Neural cell (in vitro differentiated cells): Measurements from ENCODE around the gene BORCS5. TPM values are rescaled to one million over a fixed set of nuclear protein-coding genes. Genes with fewer than 3 reads are reported as not detected.

Source experiments
- H2AFZ ChIP-seq: fragments of 200-600, 300-800 bp; sonication (generic), shearing (Covaris generic); 2 replicates; pipeline ENCODE4 v1.6.0; 2014; ENCODE audit warnings: low read depth, mild to moderate bottlenecking, antibody characterized with exemption, low read length, moderate library complexity
- H3F3A ChIP-seq: fragments of 200-600 bp; shearing (Covaris generic); 2 replicates; pipeline ENCODE4 v1.6.1; 2016; ENCODE audit warnings: mild to moderate bottlenecking, moderate library complexity, mixed read lengths, antibody characterized with exemption, low read length; ENCODE audit not compliant: insufficient read depth, poor library complexity, severe bottlenecking
- H3K27ac ChIP-seq: fragments of 200-600, 300-800 bp; sonication (generic), shearing (Covaris generic); 2 replicates; pipeline ENCODE4 v1.5.1; 2014; ENCODE audit warnings: mild to moderate bottlenecking, low read length, moderate library complexity
- H3K27me3 ChIP-seq: fragments of 300-800, 200-600 bp; sonication (generic), shearing (Covaris generic); 2 replicates; pipeline ENCODE4 v1.6.0; 2014; ENCODE audit warnings: mild to moderate bottlenecking, low read depth, low read length, moderate library complexity; ENCODE audit not compliant: insufficient read depth
- H3K36me3 ChIP-seq: fragments of 300-800, 200-600 bp; sonication (generic), shearing (Covaris generic); 2 replicates; pipeline ENCODE4 v1.5.1; 2014; ENCODE audit warnings: mild to moderate bottlenecking, antibody characterized with exemption, low read length, moderate library complexity; ENCODE audit not compliant: insufficient read depth
- H3K4me2 ChIP-seq: fragments of 300-800, 200-600 bp; sonication (generic), shearing (Covaris generic); 2 replicates; pipeline ENCODE4 v1.6.0; 2014; ENCODE audit warnings: mild to moderate bottlenecking, low read length
- H3K4me3 ChIP-seq: fragments of 300-800, 200-600 bp; sonication (generic), shearing (Covaris generic); 2 replicates; pipeline ENCODE4 v1.5.1; 2014; ENCODE audit warnings: mild to moderate bottlenecking, low read length, moderate library complexity
- H3K79me2 ChIP-seq: fragments of 200-600 bp; shearing (Covaris generic); replicated peaks from 2 replicates; pipeline ENCODE4 v1.6.0; 2014; ENCODE audit warnings: mild to moderate bottlenecking, low read length, moderate library complexity; ENCODE audit not compliant: insufficient read depth
- H3K9ac ChIP-seq: fragments of 300-800, 200-600 bp; sonication (generic), shearing (Covaris generic); 2 replicates; pipeline ENCODE4 v1.6.1; 2016; ENCODE audit warnings: mild to moderate bottlenecking, low read length, mixed read lengths
- H3K9me2 ChIP-seq: fragments of 200-600 bp; shearing (Covaris generic); 2 replicates; pipeline ENCODE4 v1.6.1; 2016; ENCODE audit warnings: mild to moderate bottlenecking, low read length, mixed read lengths; ENCODE audit not compliant: insufficient read depth
- H3K9me3 ChIP-seq: fragments of 200-600, 300-800 bp; sonication (generic), shearing (Covaris generic); 2 replicates; pipeline ENCODE4 v1.6.1; 2016; ENCODE audit warnings: mild to moderate bottlenecking, mixed run types, low read length, moderate library complexity, mixed read lengths
- H4K20me1 ChIP-seq: fragments of 200-600 bp; shearing (Covaris generic); 2 replicates; pipeline ENCODE4 v1.6.1; 2016; ENCODE audit warnings: mild to moderate bottlenecking, mixed run types; ENCODE audit not compliant: insufficient read depth
- CTCF ChIP-seq: fragments of 450-650 bp; IDR thresholded peaks from 2 replicates; pipeline ENCODE4 v1.5.1; 2014; ENCODE audit warnings: antibody characterized with exemption, mild to moderate bottlenecking, moderate library complexity; ENCODE audit not compliant: poor library complexity, severe bottlenecking
- EP300 ChIP-seq: fragments of 450-650 bp; conservative IDR thresholded peaks from 2 replicates; pipeline ENCODE4 v1.6.1; 2014; ENCODE audit warnings: antibody characterized with exemption, mild to moderate bottlenecking, moderate library complexity; ENCODE audit not compliant: poor library complexity, severe bottlenecking
- EZH2 ChIP-seq: fragments of 200-600, 300-800 bp; shearing (Covaris generic), sonication (generic); IDR thresholded peaks from 2 replicates; pipeline ENCODE4 v1.6.1; 2014; ENCODE audit warnings: antibody characterized with exemption, low read length, borderline replicate concordance, mild to moderate bottlenecking; ENCODE audit not compliant: insufficient read depth, poor library complexity, severe bottlenecking
- MXI1 ChIP-seq: fragments of 450-650 bp; conservative IDR thresholded peaks from 2 replicates; pipeline ENCODE4 v1.6.1; 2014; ENCODE audit warnings: antibody characterized with exemption, mild to moderate bottlenecking; ENCODE audit not compliant: poor library complexity, severe bottlenecking
- POLR2AphosphoS5 ChIP-seq: IDR thresholded peaks from 2 replicates; pipeline ENCODE4 v1.6.1; 2012
- RAD21 ChIP-seq: fragments of 450-650 bp; conservative IDR thresholded peaks from 2 replicates; pipeline ENCODE4 v1.6.1; 2014; ENCODE audit warnings: antibody characterized with exemption, mild to moderate bottlenecking, moderate library complexity
- REST ChIP-seq: IDR thresholded peaks from 2 replicates; pipeline ENCODE4 v1.6.1; 2012; ENCODE audit warnings: borderline replicate concordance
- SMC3 ChIP-seq: fragments of 450-650 bp; conservative IDR thresholded peaks from 2 replicates; pipeline ENCODE4 v1.6.1; 2014; ENCODE audit warnings: antibody characterized with exemption, mild to moderate bottlenecking, moderate library complexity; ENCODE audit not compliant: poor library complexity
- TAF1 ChIP-seq: IDR thresholded peaks from 2 replicates; pipeline ENCODE4 v1.6.1; 2012; ENCODE audit warnings: low read depth
- polyA plus RNA-seq: library from polyadenylated mRNA; depleted of rRNA; stranded (reverse); fragments of >200 nt; gene quantifications from 2 replicates; pipeline ENCODE4 v1.2.3, GENCODE V29; 2014

The BORCS5 gene
- polyA plus RNA-seq, 1 donor from 2014 or later: 14.2 TPM

- Histone ChIP-seq H3K9me2 (no peaks in the 10 kb centered on the region), H3F3A (no peaks in the 10 kb centered on the region), H3K4me2 (no peak overlapping the region), H4K20me1 (no peaks in the 10 kb centered on the region), H3K9me3 (no peaks in the 10 kb centered on the region), H3K79me2 (no peaks in the 10 kb centered on the region), H2AFZ (no peak overlapping the region), H3K36me3 (no peaks in the 10 kb centered on the region), H3K27ac (no peak overlapping the region), H3K4me3 (no peak overlapping the region), H3K27me3 (no peaks in the 10 kb centered on the region), H3K9ac (no peak overlapping the region)
- no peak for TF ChIP-seq POLR2AphosphoS5
- no peak for TF ChIP-seq TAF1
- TF ChIP-seq SMC3: no peak
- no peak for TF ChIP-seq MXI1
- TF ChIP-seq EP300: no peak
- no peak for TF ChIP-seq REST
- TF ChIP-seq EZH2: no peak
- no peak for TF ChIP-seq CTCF
- TF ChIP-seq RAD21: no peak
Measured at GRCh38 chr12:12452326-12452902, 95.5 kb downstream of the BORCS5 start.

GRCh38 chr12:12453635-12454034, 96.8 kb downstream of the BORCS5 start:
- H3K27ac ChIP-seq: no peak overlapping the region

More at GRCh38 chr12:12453635-12454034, 96.8 kb downstream of the BORCS5 start:
- TF ChIP-seq MXI1 (no peak), RAD21 (no peak), SMC3 (no peak), EZH2 (no peak), CTCF (no peak), EP300 (no peak), REST (no peak), POLR2AphosphoS5 (no peak), TAF1 (no peak)
- H3K27me3 ChIP-seq: no peaks in the 10 kb centered on the region
- no peaks in the 10 kb centered on the region for H3K79me2 ChIP-seq
- no peak overlapping the region for H2AFZ ChIP-seq
- no peaks in the 10 kb centered on the region for H3K36me3 ChIP-seq
- no peak overlapping the region for H3K4me3 ChIP-seq
- no peaks in the 10 kb centered on the region for H4K20me1 ChIP-seq
- H3F3A ChIP-seq: no peaks in the 10 kb centered on the region
- no peak overlapping the region for H3K4me2 ChIP-seq
- no peaks in the 10 kb centered on the region for H3K9me3 ChIP-seq
- no peak overlapping the region for H3K9ac ChIP-seq
- H3K9me2 ChIP-seq: no peaks in the 10 kb centered on the region
